Measurements from ENCODE around the gene DNAH2. TPM values are rescaled to one million over a fixed set of nuclear protein-coding genes. Genes with fewer than 3 reads are reported as not detected.
"Not testable (repeated sequence)": the region's sequence is repeated elsewhere in the genome, so short reads cannot be mapped to it uniquely, and the experiment has no call there.

Gene DNAH2
- total and polyA plus RNA-seq, 2 donors (not counting 3 experiments of a cell fraction or from before 2014, with no cell fraction given), result 0.10 to 0.11 TPM

- dilution Hi-C loops (cut with MboI; ENCODE audit: extremely low pct_ligation_motif_present, low sequenced_read_pairs), result no loop called here
- H3K4me1 ChIP-seq (ENCODE audit: control insufficient read depth, extremely low read depth, insufficient read depth, low read length), result no peaks in the 10 kb centered on the region
These were observed 91.7 kb downstream of the DNAH2 start for GRCh38 chr17:7809086-7809790.

GRCh38 chr17:7809791-7810343 lies 92.3 kb downstream of the DNAH2 start:
- H3K27me3 ChIP-seq (ENCODE audit: control insufficient read depth in 2 of 2, insufficient read depth in 2 of 2, low read length in 2 of 2); H3K36me3 ChIP-seq (ENCODE audit: control insufficient read depth in 2 of 2, extremely low read depth in 1 of 2, insufficient read depth in 2 of 2, low read length in 2 of 2); H3K4me3 ChIP-seq (replicated peaks in 1 of 3; ENCODE audit: insufficient read depth in 1 of 3, low read depth in 1 of 3, low read length in 3 of 3); DNase-seq (ENCODE audit: low read depth, low spot score); intact Hi-C loops (cut with micrococcal nuclease); H3K4me2 ChIP-seq (ENCODE audit: insufficient read depth, low read length); H3K79me2 ChIP-seq (ENCODE audit: control insufficient read depth, insufficient read depth, low read length); H3K27ac ChIP-seq (ENCODE audit: insufficient read depth, low read depth, low read length); H4K20me1 ChIP-seq (replicated peaks; ENCODE audit: control insufficient read depth, extremely low read depth, insufficient read depth, low read length); POLR2A ChIA-PET; CTCF ChIA-PET; dilution Hi-C loops (cut with MboI; ENCODE audit: extremely low pct_ligation_motif_present, low sequenced_read_pairs); BruUV-seq (replicated peaks); FAIRE-seq; H3K9me3 ChIP-seq (replicated peaks; ENCODE audit: control insufficient read depth, insufficient read depth, low read length); H2AFZ ChIP-seq (ENCODE audit: low read depth, low read length); H3K4me1 ChIP-seq (ENCODE audit: control insufficient read depth, extremely low read depth, insufficient read depth, low read length); H3K9me1 ChIP-seq (replicated peaks; ENCODE audit: control insufficient read depth, extremely low read depth, insufficient read depth, low read length); H3K9ac ChIP-seq (replicated peaks; ENCODE audit: extremely low read depth, insufficient read depth, low read length): not testable (repeated sequence)

More at GRCh38 chr17:7809086-7809790, 91.7 kb downstream of the DNAH2 start:
- POLR2A ChIA-PET, result no interaction called here
- H3K27ac ChIP-seq (ENCODE audit: insufficient read depth, low read depth, low read length), result no peak overlapping the region
- H3K9ac ChIP-seq (replicated peaks; ENCODE audit: extremely low read depth, insufficient read depth, low read length), result no peak overlapping the region
- FAIRE-seq (peak; percentile 24), DNase-seq (ENCODE audit: low read depth, low spot score) (no peak)
- no peaks in the 10 kb centered on the region for H3K36me3 ChIP-seq (ENCODE audit: control insufficient read depth in 2 of 2, extremely low read depth in 1 of 2, insufficient read depth in 2 of 2, low read length in 2 of 2)
- TF ChIP-seq POLR2A (IDR thresholded peaks at IDR 0.05; ENCODE audit: low read depth, low read length) (no peak), MAX (IDR thresholded peaks at IDR 0.05; ENCODE audit: insufficient read depth, insufficient read length) (no peak), FOS (IDR thresholded peaks at IDR 0.05; ENCODE audit: borderline replicate concordance, insufficient read depth, low read length) (no peak), GATA2 (IDR thresholded peaks at IDR 0.05; ENCODE audit: insufficient read depth, insufficient read length, low read depth, low read length) (no peak), MYC (IDR thresholded peaks at IDR 0.05; ENCODE audit: low read depth, low read length) (no peak), JUN (IDR thresholded peaks at IDR 0.05; ENCODE audit: borderline replicate concordance, insufficient read depth, insufficient read length, low read depth) (no peak), EZH2 (IDR thresholded peaks at IDR 0.05; ENCODE audit: borderline replicate concordance, low read depth, low read length, severe bottlenecking) (no peak), POLR2AphosphoS5 (IDR thresholded peaks at IDR 0.05; ENCODE audit: insufficient read depth, low read depth, low read length) (no peak)
- TF ChIP-seq, protein P1, sequence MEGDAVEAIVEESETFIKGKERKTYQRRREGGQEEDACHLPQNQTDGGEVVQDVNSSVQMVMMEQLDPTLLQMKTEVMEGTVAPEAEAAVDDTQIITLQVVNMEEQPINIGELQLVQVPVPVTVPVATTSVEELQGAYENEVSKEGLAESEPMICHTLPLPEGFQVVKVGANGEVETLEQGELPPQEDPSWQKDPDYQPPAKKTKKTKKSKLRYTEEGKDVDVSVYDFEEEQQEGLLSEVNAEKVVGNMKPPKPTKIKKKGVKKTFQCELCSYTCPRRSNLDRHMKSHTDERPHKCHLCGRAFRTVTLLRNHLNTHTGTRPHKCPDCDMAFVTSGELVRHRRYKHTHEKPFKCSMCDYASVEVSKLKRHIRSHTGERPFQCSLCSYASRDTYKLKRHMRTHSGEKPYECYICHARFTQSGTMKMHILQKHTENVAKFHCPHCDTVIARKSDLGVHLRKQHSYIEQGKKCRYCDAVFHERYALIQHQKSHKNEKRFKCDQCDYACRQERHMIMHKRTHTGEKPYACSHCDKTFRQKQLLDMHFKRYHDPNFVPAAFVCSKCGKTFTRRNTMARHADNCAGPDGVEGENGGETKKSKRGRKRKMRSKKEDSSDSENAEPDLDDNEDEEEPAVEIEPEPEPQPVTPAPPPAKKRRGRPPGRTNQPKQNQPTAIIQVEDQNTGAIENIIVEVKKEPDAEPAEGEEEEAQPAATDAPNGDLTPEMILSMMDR (IDR thresholded peaks at IDR 0.05; ENCODE audit: extremely low read depth in 1 of 2, insufficient read depth in 1 of 2, low read depth in 1 of 2, low read length in 2 of 2), result no peak
- H3K9me3 ChIP-seq (replicated peaks; ENCODE audit: control insufficient read depth, insufficient read depth, low read length), result no peaks in the 10 kb centered on the region
- no peaks in the 10 kb centered on the region for H4K20me1 ChIP-seq (replicated peaks; ENCODE audit: control insufficient read depth, extremely low read depth, insufficient read depth, low read length)
- H3K4me2 ChIP-seq (ENCODE audit: insufficient read depth, low read length), result no peak overlapping the region
- no peak overlapping the region for H3K4me3 ChIP-seq (replicated peaks in 1 of 3; ENCODE audit: insufficient read depth in 1 of 3, low read depth in 1 of 3, low read length in 3 of 3)
- intact Hi-C loops (cut with micrococcal nuclease), result no loop called here
- no peak overlapping the region for H2AFZ ChIP-seq (ENCODE audit: low read depth, low read length)
- H3K79me2 ChIP-seq (ENCODE audit: control insufficient read depth, insufficient read depth, low read length), result no peaks in the 10 kb centered on the region
- CTCF ChIA-PET, result interaction anchor here (1.0 to 1.3 kb wide), 2 partner anchors 27 to 66 kb away, joined by 3 read pairs; no protein-coding TSS in a partner anchor
- BruUV-seq (replicated peaks), result no TSS peak
- H3K9me1 ChIP-seq (replicated peaks; ENCODE audit: control insufficient read depth, extremely low read depth, insufficient read depth, low read length), result no peaks in the 10 kb centered on the region
- H3K27me3 ChIP-seq (ENCODE audit: control insufficient read depth in 2 of 2, insufficient read depth in 2 of 2, low read length in 2 of 2), result peaks cover 0 to 8% of the 10 kb centered on the region in 2 experiments
